Colonic mucosa (tissue), 4 donors: ENCODE data around the gene LIPG. TPM values are rescaled to one million over a fixed set of nuclear protein-coding genes. Genes with fewer than 3 reads are reported as not detected.

ENCODE experiments used
- DNase-seq: peaks from one replicate; pipeline ENCODE4 v3.0.0-alpha.2; 2020
- H3K27ac ChIP-seq: fragments of 200-600 bp; one replicate; pipeline ENCODE4 v1.8.0; 2021
- H3K27me3 ChIP-seq: fragments of 200-600 bp; one replicate; pipeline ENCODE4 v1.8.0; 2021
- H3K36me3 ChIP-seq: fragments of 200-600 bp; one replicate; pipeline ENCODE4 v1.8.0; 2021
- H3K4me1 ChIP-seq: fragments of 200-600 bp; one replicate; pipeline ENCODE4 v1.8.0; 2021; ENCODE audit warnings: mild to moderate bottlenecking
- H3K4me3 ChIP-seq: fragments of 200-600 bp; one replicate; pipeline ENCODE4 v1.8.0; 2021
- H3K9ac ChIP-seq, 2 donors: one replicate each; pipeline ENCODE4 v1.7.0; 2013; ENCODE audit warnings: control low read depth in 2 of 2, low read depth in 2 of 2, low read length in 2 of 2
- H3K9me3 ChIP-seq: fragments of 200-600 bp; one replicate; pipeline ENCODE4 v1.8.0; 2021
- CTCF ChIP-seq: fragments of 200-600 bp; IDR thresholded peaks from one replicate; pipeline ENCODE4 v1.8.0; 2022; ENCODE audit warnings: antibody characterized with exemption, mild to moderate bottlenecking
- intact Hi-C: fragments of 100-400 bp; cut with DNase I; formaldehyde crosslinking; loops from one replicate; pipeline ENCODE4 v1.14.1; 2022
- total RNA-seq, 2 donors: library from RNA; stranded (reverse); fragmentation: NEBNext Ultra II Directional in 1 of 2; extraction: Animal tissue kit (Norgen Biotek cat#: 25700) in 1 of 2; gene quantifications; one replicate each; pipeline ENCODE4 v1.2.1, GENCODE V29; 2021
- donor health status: healthy.
- donor health status: DM: no; HTN: no; CAD: no.
- donor health status: DM: no; HTN: no; CAD: no.

LIPG gene
- total RNA-seq, 2 donors from 2014 or later, result 25.5 to 32.1 TPM

DNA sequence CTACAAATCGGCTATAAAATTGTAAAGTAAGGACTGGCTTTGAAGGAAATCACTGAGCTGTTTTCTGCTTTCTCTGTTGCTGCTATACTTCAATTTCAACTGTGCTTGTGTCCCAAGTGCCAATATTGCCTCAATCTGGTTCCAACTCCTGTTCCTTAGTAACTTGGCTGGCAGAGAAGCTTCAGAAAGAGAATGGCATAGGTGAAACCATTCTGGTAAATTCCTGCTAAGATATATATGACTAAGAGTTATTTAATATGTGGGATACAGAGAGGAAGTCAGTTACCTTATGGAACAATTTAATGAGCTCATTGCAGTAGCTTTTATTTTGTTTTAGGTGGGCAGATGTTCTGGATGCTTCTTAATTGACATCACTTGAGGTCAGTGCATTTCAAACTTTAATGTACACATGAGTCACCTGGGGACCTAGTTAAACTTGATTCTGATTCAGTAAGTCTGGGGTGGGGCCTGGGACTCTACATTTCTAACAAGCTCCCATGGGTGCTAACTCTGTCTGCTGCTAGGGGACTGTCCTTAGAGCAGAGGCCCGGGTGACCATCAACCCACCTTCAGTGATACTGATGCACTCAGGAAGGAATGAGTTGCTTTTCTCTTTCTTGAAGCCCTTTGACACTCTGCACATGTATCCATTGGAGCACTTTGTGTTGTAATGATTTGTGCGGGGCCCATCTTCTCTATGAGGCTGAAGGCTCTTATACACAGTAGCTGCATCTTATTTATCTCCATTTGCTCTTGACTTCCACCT, 47.6 kb downstream of the LIPG start:
- intact Hi-C loops, result no loop called here
- H3K27ac ChIP-seq, result no peak overlapping the region
- DNase-seq, result no peak
- no peak for TF ChIP-seq CTCF
- H3K27me3 ChIP-seq, result no peaks in the 10 kb centered on the region
- H3K4me3 ChIP-seq, result no peak overlapping the region
- no peak overlapping the region for H3K9ac ChIP-seq
- H3K36me3 ChIP-seq, result no peaks in the 10 kb centered on the region
- no peaks in the 10 kb centered on the region for H3K9me3 ChIP-seq
- H3K4me1 ChIP-seq, result peaks cover 5% of the 10 kb centered on the region

DNA sequence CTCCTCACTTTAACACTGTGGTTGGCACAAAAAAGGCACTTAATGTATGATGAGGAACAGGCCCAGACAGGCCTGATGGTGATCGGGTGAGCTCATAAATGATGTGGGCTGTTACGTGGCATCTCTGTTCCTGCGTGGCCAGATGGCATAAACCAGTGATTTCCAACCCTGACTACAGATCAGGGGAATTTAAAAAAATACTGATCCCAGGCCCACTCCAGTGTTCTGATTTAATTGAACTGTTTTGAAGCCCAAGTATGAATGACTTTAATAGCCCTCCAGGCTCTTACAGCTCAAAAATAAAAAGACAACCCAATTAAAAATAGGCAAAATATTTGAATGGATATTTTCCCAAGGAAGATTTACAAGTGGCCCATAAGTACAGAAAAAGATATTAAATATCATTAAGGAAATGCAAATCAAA, 48.2 kb downstream of the LIPG start:
- no peaks in the 10 kb centered on the region for H3K36me3 ChIP-seq
- H3K4me1 ChIP-seq, result peaks cover 5% of the 10 kb centered on the region
- no peak overlapping the region for H3K4me3 ChIP-seq
- H3K9ac ChIP-seq, result no peak overlapping the region
- H3K9me3 ChIP-seq, result no peaks in the 10 kb centered on the region
- TF ChIP-seq CTCF, result no peak
- no peak overlapping the region for H3K27ac ChIP-seq
- intact Hi-C loops, result no loop called here
- peak; percentile 4 for DNase-seq
- H3K27me3 ChIP-seq, result no peaks in the 10 kb centered on the region

DNA sequence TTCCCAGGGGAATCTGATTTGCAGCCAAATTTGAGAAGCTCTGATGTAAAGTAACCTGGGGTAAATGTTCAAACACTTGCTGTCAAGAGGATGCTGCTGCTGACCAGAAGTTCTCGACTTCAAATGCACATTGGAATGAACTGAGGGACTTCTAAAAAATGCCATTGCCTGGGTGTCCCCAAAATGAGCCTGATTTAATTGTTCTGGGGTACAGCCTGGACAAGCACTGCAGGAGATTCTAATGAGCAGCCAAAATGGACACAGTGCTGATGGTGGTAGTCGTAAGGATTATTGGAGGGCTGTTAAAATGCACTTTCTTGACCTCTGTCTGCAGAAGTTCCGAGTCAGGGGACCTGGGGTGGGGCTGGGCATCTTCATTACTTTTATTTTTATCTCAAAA, 49.5 kb downstream of the LIPG start:
- Histone ChIP-seq H3K4me3 (no peak overlapping the region), H3K9me3 (no peaks in the 10 kb centered on the region), H3K27ac (no peak overlapping the region), H3K4me1 (peaks cover 5% of the 10 kb centered on the region), H3K36me3 (no peaks in the 10 kb centered on the region), H3K27me3 (no peaks in the 10 kb centered on the region), H3K9ac (no peak overlapping the region)
- TF ChIP-seq CTCF, result no peak
- DNase-seq, result no peak
- intact Hi-C loops, result no loop called here

- no peaks in the 10 kb centered on the region for H3K36me3 ChIP-seq
- no peak overlapping the region for H3K9ac ChIP-seq
- no peak overlapping the region for H3K27ac ChIP-seq
- no peak for TF ChIP-seq CTCF
- H3K4me3 ChIP-seq, result no peak overlapping the region
- no peaks in the 10 kb centered on the region for H3K27me3 ChIP-seq
- peaks cover 5% of the 10 kb centered on the region for H3K4me1 ChIP-seq
- intact Hi-C loops, result no loop called here
- no peak for DNase-seq
- no peaks in the 10 kb centered on the region for H3K9me3 ChIP-seq
Observed at GRCh38 chr18:49612515-49613033, 50.7 kb downstream of the LIPG start.

DNA sequence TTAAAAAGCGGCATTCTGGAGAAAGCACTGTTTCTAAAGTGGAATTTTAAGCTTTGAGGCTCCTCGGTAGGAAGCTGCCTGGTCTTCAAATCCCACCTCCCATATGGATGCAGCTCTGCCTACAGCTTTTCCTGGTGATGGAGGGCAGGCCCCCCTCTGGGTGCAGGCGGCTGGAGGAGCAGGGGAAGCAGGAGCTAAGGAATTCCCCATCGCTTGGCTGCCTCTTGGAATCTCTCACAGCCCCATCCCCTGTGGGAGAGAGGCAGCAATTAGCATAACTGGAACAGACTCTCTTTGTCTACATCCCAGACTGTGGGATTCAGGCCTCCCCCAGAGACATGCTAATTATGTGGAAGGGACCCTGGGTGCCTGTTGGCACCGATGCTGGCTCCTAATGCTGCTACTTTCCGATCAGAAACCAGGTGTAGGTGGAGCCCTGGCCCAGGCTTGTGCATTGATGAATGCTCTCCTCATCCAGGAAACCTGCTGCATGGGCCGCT, 51.3 kb downstream of the LIPG start:
- Histone ChIP-seq H3K4me3 (no peak overlapping the region), H3K36me3 (no peaks in the 10 kb centered on the region), H3K27me3 (no peaks in the 10 kb centered on the region), H3K27ac (no peak overlapping the region), H3K4me1 (peaks cover 5% of the 10 kb centered on the region), H3K9me3 (no peaks in the 10 kb centered on the region), H3K9ac (no peak overlapping the region)
- intact Hi-C loops, result no loop called here
- no peak for TF ChIP-seq CTCF
- no peak for DNase-seq
